CD4-positive, alpha-beta T cell treated with Interleukin-6 at 100 ng/mL for 8 hours (primary cell): Measurements from ENCODE around the gene FSD2.

ENCODE experiments used
- DNase-seq: peaks from one replicate; pipeline ENCODE4 v3.0.0-alpha.2; 2020; ENCODE audit warnings: mixed read lengths, low spot score

The FSD2 gene

DNA sequence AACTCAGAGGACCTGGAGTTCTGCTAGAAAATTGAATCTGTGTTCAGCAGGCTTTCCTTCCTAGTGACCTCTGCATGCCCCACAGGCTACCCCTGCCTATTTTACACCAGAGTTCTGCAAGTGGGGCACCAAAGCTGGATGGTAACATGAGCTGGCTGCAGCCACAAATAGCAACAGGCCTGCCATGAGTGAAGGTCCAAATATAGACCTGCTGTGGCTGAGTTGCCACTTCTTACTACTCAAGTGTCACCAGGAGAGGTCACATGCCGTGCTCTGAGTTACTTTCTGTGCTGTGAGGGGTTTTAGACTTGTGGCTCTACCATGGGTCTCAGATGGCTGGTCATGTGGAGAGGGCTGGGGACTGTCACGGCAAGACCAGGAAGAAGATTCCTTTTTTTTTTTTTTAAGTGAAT lies at the start of gene FSD2:
TSS of gene FSD2 (minus strand) at position 76 of the 413 bp plus-strand sequence. CDS start 18,679 bp downstream, outside the sequence.
- DNase-seq = no peak

- DNase-seq = no peak
Measured at GRCh38 chr15:82854554-82854953, 48.7 kb upstream of the FSD2 start.

DNA sequence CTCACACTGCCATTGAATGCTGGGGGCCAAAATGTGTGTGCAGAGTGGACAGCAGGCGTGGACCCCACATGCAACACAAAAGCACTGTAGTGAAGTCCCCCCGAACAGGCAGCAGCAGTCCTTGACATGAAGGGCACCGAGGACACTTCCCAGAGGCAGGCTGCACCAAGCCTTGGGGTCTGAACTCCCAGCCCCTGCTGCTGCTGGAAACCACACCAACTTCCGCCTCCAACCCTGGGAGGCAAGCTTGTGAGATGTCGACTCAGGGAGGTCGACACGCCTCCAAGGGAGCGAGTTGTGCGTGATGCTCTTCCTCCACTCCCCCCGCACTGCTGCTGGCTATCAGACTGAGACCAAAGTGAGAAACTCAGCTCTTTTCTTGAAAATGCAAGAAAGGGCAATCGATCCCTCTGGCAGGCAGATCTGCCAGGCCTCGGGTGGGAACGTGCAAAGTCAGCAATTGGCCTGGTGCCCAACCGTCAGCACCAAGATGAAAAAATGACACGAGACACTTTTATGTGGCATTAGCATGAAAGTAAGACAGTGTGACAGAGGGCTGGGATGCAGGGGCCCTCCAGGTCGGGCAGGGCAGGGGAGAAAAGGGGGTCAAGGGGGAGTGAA lies 47.2 kb upstream of the FSD2 start:
- no peak for DNase-seq

GRCh38 chr15:82851981-82852511 lies 46.2 kb upstream of the FSD2 start:
- DNase-seq = no peak

DNA sequence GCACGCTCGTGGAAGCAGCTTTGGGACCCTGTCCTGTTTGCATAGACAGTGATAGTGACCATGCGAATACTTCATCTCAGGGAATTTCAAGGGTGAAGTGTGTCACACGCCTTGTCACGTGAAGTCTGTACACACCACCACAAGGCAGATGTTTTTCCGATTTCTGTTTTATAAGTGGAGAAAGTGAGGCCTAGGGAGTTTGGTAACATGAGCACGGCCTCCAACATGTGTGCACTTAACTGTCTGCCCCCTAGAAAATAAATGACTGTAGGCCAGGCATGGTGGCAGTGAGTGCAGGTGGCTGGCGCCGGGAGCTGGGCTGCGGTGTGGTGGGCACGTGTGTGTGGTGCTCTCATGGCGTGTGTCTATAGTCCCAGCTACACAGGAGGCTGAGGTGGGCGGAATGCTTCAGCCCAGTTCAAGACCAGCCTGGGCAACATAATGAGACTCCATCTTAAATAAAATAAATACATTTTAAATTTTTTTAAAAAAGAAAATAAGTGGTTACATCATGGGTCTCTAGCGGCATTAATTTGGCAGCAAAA lies 45.5 kb upstream of the FSD2 start:
- no peak for DNase-seq

- DNase-seq = no peak
Measured at GRCh38 chr15:82850731-82851130, 44.9 kb upstream of the FSD2 start.

- peak; percentile 18 for DNase-seq
Measured at GRCh38 chr15:82849556-82850512, 44.0 kb upstream of the FSD2 start.

DNA sequence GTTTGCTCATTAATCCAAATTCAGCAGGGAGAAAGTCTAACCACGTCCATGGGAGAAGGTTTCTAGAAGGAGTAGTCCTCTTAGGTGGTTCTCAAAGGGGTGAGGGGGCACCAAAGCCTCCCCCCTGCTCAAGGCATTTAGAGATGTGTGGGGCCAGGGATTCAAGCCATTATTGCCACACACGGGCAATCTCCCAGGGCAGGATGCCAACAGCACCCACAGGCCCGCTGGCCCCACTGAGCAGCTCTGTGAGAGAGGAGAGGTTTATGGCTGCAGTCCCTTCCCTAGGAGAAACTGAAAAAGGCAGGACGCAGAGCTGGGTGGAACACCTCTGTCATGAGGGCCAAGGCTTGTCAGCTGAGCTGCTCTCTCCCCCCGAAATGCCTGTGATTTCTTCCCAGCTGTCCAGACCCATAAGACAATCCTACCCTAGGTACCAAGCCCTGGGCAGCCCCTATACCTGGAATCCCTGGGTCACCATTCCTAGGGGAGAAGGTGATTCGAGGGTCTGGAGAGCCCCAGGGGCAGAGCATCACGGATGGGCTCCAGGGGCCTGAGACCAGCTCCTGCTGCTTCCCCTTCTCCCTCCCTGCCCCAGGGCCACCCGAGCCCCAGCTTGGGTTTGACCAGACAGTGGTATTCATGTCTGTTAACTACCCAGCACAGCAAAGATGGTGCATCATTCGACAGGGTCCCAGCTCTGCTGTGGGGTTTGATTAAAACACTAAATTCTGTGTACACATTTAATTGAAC lies 42.5 kb upstream of the FSD2 start:
- DNase-seq = no peak

- DNase-seq = no peak
Measured at GRCh38 chr15:82847703-82848102, 41.8 kb upstream of the FSD2 start.

DNA sequence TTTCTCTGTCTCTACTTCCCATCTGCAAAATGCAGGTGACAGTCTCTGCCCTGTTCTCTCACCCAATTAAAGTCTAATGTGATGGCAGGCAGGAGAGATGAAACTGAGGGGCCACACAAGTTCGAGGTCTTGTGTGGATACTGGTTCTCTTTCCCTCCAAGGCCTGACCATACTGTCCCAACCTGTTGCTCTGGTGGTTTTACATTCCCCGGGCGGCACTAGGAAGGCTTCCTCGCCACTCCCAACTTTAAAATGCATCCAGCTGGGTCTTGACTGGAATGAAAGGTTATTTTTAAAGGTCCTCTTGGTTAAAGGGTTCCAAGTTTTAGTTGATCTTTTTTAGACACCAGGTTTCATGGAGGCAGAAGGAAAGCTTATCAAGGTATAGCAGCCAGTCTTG lies 40.8 kb upstream of the FSD2 start:
- DNase-seq = no peak

DNA sequence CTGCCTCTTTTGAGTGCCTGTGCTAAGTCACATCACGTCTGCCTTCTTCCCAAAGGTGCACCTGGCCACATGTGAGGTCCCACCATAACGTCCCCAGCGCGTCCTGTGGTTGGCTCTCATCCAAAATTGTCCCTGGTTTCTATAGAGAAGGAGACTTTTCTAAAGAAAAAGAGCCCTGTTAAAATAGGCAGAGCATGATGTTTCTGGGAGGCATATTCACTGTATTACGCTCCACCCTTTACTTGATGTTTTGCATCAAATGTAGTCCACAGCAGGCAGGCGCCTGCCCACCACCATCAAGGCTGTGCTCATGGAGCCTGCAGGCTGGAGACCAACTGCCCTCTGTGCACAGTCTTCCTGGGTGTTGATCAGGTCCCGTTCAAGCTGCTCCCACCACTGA lies 39.8 kb upstream of the FSD2 start:
- DNase-seq = no peak

DNA sequence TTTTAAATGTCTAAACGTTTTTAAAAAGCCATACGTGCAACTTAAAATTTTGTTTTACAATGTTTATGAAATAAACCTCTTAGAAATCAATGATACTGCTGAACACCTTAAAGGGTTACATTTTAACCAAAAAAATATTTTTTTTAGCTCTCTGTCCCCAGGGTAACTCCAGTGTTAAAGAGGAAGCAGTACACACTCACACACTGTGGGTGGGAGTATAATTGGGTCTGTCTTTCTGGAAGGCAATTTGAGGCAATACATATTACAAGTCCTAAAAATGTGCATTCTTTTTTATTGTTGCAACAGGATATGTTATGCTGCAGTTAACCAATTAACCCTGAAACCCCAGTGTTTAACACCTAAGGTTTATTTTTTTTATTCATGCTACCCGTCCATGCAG lies 37.7 kb upstream of the FSD2 start:
- DNase-seq = no peak

DNA sequence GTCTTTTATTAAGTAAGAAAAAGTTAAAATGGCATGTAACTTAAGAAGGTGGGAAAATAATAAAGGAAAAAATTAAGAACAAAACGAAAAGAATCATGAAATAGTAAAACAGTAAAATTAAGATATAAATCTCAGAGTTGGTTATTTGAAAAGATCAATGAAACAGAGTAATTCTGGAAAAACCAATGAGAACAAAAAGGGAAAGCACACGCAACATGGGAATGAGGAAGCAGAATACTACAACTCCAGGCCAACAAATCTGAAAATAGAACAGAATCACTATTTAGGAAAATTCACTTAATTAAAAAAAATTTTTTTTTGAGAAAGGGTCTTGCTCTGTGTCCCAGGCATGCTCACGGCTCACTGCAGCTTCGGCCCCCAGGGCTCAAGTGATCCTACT lies 34.3 kb upstream of the FSD2 start:
- no peak for DNase-seq

DNA sequence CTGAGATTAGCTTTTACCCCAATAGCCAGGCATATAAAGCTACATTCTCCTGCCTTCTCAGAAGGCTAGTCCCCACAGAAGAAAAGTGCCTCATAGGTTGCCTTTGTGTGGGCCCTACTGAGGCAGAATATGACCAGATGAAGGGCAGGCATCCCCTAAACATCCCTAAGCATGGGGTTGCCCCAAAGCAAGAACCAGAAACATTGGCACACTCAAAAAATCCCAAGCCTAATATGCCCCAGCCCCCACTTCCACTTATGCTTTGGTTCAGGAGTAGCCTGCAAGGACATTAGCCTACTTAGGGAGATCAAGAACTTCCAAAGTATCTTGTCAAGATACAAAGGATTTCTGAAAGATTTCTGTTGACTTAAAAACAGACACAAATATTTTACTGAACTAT lies 33.3 kb upstream of the FSD2 start:
- DNase-seq = no peak

GRCh38 chr15:82838096-82838735 lies 32.3 kb upstream of the FSD2 start:
- DNase-seq = no peak

- no peak for DNase-seq
Measured at GRCh38 chr15:82835391-82835917, 29.6 kb upstream of the FSD2 start.

- DNase-seq = no peak
Measured at GRCh38 chr15:82833362-82833682, 27.5 kb upstream of the FSD2 start.

DNA sequence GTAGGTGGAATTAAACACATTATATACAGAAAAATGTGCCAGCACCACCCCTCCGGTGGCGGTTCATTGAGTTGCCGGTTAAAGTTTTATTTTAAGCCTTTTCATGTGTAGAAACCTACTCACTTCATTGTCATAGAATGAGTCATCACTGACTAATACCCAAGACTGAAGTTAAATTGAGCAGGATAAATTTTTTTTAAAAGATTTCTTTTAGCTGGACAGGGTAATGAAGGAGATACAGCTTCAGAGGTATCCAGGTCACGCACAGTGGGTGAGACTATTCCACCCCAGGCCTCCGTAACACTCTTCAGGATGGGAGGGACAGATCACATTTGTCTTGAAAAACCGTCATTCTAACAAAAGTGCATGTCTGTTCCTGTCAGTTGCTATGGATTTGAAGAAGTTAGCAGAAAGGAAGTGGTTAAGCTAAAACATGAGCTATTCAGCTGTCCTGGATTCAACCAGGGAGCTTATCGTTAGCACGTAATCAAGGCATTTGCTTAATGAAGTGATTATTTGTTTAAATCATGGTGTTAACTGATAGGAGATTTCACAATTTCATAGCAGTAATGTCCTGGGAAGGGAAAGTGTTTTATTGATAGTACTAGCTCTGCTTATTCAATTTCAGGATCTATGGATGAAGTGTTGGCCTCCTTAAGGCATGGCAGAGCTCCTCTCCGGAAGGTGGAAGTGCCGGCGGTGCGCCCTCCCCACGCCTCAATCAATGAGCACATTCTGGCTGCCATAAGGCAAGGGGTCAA lies 26.9 kb upstream of the FSD2 start:
- DNase-seq = no peak

- no peak for DNase-seq
Measured at GRCh38 chr15:82831894-82832600, 26.2 kb upstream of the FSD2 start.
